Measurements from ENCODE around the gene KRT40.

GRCh38 chr17:40961591-40961990 lies 22.5 kb downstream of the KRT40 start:
- TF ChIP-seq POLR2A (IDR thresholded peaks at IDR 0.05; ENCODE audit: low read depth, low read length), result no peak
- no peak for TF ChIP-seq POLR2AphosphoS5 (IDR thresholded peaks at IDR 0.05; ENCODE audit: low read depth, low read length)
- TF ChIP-seq TAF1 (IDR thresholded peaks at IDR 0.05; ENCODE audit: borderline replicate concordance, low read depth, low read length), result no peak
